T1000 (cell line): ENCODE data around the gene NSRP1.
"Not testable (repeated sequence)": the region's sequence is repeated elsewhere in the genome, so short reads cannot be mapped to it uniquely, and the experiment has no call there.

Source experiments
- DNase-seq: peaks from one replicate; lab custom pipeline; 2025; ENCODE audit warnings: mixed read lengths; lab: John Stamatoyannopoulos, UW

The NSRP1 gene

GRCh38 chr17:30116661-30117551, at the start of gene NSRP1:
Gene NSRP1 (plus strand): TSS chr17:30116816. CDS start chr17:30116844, 28 bp downstream.
- peak; percentile 92 for DNase-seq

GRCh38 chr17:30068465-30068864, 48.2 kb upstream of the NSRP1 start:
- DNase-seq, result no peak

DNA sequence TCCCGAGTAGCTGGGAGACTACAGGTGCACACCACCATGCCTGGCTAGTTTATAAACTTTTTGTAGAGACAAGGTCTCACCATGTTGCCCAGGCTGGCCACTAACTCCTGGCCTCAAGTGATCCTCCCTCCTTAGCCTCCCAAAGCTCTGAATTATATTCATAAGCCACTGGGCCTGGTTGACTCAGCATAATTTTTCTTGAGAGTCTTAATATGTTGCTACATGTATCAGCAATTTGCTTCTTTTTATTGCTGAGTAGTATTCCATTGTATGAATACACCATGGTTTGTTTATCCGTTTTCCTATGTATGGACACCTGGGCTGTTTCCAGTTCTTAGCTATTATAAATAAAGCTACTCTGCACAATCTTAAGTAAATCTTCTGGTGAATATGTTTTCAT, 42.4 kb upstream of the NSRP1 start:
- no peak for DNase-seq

DNA sequence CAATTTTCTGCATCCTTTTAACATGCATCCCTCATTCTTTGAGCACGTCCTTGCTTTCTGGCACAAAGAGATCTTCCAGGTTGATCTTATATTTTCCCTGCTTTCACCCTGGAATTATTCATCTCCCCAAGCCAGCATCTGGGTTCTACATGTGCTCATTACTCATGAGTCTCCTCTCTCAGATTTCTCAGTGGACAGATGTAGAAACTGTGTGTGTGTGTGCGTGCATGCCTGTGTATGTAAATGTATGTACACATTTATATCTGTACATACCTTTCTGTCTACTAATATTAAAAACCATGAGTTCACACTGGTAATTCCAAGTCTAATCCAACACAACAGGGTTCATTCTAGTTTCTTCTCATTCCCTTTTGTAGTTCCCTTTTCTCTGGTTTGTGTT, 41.9 kb upstream of the NSRP1 start:
- no peak for DNase-seq

DNA sequence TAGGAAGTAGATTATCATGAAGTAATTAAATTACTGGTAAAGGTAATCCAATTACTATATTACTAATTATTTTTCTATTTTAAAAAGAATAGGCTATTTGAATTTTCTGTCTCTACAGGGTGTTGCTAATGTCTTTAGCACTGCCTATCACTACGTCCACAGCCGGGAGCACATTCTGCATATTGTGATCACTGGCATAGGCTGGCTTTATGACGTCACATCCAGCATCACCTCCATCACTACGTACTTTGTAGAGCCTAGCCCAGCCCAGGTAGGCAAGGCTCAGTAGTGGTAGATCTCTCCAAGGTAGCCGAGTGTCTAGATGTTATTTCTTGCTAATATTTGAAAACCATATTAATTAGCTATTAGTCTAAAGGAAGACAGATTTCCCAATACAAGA, 33.8 kb upstream of the NSRP1 start:
- DNase-seq, result no peak

- no peak for DNase-seq
Measured at GRCh38 chr17:30084788-30085187, 31.8 kb upstream of the NSRP1 start.

- no peak for DNase-seq
Measured at GRCh38 chr17:30086896-30087295, 29.7 kb upstream of the NSRP1 start.

- not testable (repeated sequence) for DNase-seq
Measured at GRCh38 chr17:30087431-30087830, 29.2 kb upstream of the NSRP1 start.

- DNase-seq, result no peak
Measured at GRCh38 chr17:30091121-30091670, 25.4 kb upstream of the NSRP1 start.

DNA sequence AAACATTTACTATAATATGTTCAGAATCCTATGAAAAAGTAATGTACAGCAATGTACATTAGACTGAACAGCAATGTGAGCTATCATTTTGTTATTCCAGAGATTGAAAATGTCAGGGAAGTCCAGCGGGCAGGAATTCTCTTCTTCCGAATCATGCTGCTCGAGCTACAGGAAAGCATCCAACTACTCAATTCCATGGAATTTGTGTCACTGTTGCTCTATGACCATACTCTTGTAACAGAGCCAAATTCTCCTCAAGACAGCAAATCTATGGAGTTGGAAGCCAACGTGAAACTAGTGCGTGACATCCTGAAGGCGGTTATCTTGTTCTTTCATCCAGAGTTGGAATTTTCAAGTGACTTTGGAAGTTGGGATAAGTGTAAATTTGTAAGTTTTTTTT, 24.8 kb upstream of the NSRP1 start:
- no peak for DNase-seq

GRCh38 chr17:30092886-30093285, 23.7 kb upstream of the NSRP1 start:
- no peak for DNase-seq

DNA sequence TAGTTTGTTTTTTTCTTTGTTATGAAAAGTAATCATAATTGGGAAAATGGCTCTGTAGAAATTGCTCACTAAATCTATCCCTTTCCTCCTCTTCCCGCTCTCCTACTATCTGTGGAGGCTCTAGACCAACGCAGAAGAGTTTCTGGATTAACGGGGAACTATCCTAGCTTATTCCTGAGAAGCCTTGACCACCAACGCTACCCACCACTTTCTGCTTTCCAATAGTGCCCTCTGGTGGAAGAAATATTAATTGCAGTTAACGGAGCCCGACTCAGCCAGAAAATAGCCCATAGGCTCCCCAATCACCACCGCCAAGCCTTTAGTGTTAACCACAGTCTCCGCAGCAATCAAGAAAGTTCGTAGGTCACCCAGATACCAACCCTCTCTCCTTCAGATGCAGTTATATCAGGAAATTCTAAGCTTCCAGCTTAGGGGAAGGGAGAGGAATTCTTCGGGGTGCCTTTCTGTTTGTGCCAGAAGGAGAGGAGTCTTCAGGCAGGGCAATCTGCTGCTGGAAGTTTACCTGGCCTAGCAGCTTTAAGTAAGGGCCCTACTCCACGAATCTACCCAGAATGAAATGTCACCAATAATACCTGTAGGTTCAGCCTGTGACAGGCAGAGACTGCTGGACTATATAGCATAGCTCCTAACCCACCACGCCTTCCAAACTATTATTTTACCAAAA, 23.0 kb upstream of the NSRP1 start:
- DNase-seq, result peak; percentile 59

DNA sequence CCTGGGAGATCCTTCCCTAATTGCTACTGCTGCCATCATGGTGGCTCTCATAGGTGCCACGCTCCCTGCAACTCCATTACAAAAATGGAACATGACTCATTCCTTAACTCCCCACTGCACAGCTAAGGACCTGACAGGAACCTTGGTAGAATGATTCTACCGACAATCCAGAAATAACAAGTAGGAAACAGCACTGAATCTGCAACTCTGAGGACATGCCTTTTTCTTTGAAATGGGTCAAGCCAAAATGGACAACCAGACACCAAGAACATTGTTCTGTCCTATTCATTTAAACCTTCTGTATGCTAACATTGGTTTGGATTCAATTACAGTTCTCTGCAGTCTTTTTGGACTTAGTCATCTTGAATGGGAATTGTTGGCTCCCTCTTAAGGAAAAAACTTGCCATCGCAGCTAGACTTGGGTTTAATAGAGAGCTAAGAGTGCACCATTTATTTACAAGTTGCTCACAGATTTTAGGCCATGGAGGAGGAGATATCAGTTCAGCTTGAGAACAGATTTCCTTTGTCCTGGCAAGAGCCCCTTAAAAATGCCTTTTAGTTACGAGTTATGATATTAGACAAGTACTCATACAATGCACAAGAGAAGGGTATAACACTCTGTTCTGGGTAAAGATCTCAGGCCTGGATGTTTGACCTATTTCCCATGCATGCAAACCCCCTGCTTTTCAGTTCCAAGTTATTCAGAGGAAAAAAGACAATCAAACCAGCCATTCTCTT, 20.9 kb upstream of the NSRP1 start:
- no peak for DNase-seq

- DNase-seq, result no peak
Measured at GRCh38 chr17:30101686-30102390, 14.8 kb upstream of the NSRP1 start.

- DNase-seq, result no peak
Measured at GRCh38 chr17:30103921-30104320, 12.7 kb upstream of the NSRP1 start.

DNA sequence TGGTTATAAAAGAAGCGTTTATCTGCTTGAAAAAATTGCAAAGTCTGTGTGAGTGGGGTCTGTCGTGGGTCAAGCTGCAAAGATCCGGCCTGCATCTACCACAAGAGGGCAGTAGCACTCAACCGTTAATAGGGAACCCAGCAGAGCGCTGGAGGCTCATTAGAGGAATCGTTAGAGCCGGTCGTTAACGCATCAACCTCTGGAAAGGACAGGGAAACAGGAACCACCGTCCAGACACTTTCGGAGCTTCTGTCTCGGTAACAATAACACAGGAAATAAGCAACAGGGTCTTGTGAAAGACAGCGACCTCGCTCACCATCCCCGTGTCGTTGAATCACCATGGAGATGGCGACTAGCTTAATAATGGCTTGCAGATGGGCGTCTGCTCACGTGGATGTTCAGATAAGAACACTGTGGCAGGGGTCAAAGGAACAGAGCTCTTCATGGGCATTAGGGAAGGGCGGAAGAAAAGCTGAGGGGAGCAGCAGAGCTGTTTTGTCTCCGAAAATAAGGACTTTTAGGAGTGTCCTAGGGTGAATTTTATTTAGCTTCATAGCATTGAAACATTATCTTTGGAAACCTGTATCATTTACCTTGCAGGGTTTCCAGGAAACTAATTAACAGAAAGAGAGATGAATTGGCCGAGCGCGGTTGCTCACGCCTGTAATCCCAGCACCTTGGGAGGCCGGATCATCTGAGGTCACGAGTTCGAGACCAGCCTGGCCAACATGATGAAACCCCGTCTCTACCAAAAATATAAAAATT, 11.9 kb upstream of the NSRP1 start:
- DNase-seq, result peak; percentile 67

GRCh38 chr17:30112794-30113193, 3.8 kb upstream of the NSRP1 start:
- DNase-seq, result no peak

DNA sequence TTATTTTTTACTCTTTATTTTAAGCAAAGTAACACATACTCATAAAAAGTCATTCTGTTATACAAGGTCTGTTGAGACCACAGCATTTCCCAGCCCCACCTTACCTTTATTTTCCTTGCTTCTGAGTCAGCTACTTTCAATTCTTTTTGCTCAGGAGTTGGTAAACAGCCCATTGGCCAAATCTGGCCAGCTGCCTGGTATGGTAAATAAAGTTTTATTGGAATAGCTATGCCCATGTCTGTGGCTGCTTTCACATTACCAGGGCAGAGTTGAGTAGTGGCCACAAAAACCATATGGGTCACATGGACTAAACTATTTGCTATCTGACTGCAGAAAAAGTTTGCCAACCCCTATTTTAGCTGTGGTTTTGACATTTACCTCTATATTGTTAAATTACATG, 3.4 kb upstream of the NSRP1 start:
- DNase-seq, result peak; percentile 69

DNA sequence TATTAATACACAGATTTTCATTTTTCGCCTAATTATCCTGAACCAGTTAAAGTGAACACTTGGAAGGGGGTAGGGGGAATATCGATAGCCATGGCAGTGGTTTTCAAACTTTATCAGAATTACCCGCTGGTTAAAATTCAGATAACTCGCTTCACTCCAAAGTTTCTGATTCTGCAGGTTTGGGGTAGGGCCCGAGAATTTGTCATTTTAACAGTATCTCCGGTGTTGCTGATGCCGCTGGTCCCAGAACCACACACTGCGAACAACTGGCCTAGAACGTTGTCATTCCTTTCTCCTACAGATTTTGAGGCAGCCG, 313 bp upstream of the NSRP1 start:
- DNase-seq, result no peak

DNA sequence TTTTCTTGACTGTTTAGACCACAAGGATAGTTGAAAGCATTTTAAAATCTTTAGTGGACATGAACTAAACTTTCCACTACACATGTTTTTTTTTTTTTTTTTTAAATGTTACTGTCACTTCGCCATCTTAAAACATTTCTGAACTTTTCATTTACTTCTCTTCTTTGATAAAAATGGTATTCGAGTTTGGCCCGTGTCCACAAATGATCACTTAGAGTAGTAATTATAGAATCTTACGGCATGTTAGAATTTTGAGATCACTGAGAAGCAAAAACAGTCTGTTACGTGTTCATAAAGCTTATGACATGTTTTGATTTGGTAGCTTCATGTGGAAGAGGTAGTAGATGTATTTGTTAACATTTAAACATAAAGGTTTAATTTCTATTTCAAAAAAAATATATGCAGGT, 1.1 kb downstream of the NSRP1 start:
- DNase-seq, result no peak

DNA sequence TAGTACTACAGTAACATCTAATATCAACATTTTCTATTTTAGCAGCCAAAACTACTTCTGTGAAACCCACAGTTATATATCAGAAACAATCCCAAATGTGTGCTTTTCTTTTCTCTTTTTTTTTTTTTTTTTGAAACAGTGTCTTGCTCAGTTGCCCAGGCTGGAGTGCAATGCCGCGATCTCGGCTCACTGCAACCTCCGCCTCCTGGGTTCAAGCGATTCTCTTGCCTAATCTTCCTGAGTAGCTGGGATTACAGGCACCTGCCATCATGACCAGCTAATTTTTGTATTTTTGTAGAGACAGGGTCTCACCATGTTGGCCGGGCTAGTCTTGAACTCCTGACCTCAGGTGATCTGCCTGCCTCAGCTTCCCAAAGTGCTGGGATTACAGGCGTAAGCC, 2.0 kb downstream of the NSRP1 start:
- not testable (repeated sequence) for DNase-seq
